Esophagus muscularis mucosa (tissue), 3 donors: ENCODE data around the gene UBALD1.

Source experiments
- POLR2A ChIP-seq: fragments of 450-650 bp; IDR thresholded peaks from one replicate; pipeline ENCODE4 v1.6.1; 2017; ENCODE audit warnings: antibody characterized with exemption, moderate library complexity, mild to moderate bottlenecking, low read depth
- TF ChIP-seq, protein P1 (sequence below), 3 experiments: fragments of 200-600 bp in 2 of 3; fragments of 450-650 bp in 1 of 3; sonication (generic) in 2 of 3; IDR thresholded peaks; one replicate each; pipeline ENCODE4 v1.5.1; 2017 to 2019; ENCODE audit warnings: antibody characterized with exemption in 3 of 3, mild to moderate bottlenecking in 2 of 3, moderate library complexity in 1 of 3

GRCh38 chr16:4570086-4570485 lies 44.6 kb downstream of the UBALD1 start:
- TF ChIP-seq POLR2A, result no peak
- TF ChIP-seq, protein P1, sequence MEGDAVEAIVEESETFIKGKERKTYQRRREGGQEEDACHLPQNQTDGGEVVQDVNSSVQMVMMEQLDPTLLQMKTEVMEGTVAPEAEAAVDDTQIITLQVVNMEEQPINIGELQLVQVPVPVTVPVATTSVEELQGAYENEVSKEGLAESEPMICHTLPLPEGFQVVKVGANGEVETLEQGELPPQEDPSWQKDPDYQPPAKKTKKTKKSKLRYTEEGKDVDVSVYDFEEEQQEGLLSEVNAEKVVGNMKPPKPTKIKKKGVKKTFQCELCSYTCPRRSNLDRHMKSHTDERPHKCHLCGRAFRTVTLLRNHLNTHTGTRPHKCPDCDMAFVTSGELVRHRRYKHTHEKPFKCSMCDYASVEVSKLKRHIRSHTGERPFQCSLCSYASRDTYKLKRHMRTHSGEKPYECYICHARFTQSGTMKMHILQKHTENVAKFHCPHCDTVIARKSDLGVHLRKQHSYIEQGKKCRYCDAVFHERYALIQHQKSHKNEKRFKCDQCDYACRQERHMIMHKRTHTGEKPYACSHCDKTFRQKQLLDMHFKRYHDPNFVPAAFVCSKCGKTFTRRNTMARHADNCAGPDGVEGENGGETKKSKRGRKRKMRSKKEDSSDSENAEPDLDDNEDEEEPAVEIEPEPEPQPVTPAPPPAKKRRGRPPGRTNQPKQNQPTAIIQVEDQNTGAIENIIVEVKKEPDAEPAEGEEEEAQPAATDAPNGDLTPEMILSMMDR (IDR thresholded peaks at IDR 0.05), result no peak
